Ovary (tissue), 9 donors: Measurements from ENCODE around the gene MYO5B. TPM values are rescaled to one million over a fixed set of nuclear protein-coding genes. Genes with fewer than 3 reads are reported as not detected.
"Not testable (repeated sequence)": the region's sequence is repeated elsewhere in the genome, so short reads cannot be mapped to it uniquely, and the experiment has no call there.

Experiments
- DNase-seq, 5 donors: peaks; one replicate each; pipeline ENCODE4 v3.0.0-alpha.2; 2019 to 2020
- H3K27ac ChIP-seq, 2 donors: fragments of 200-600 bp; one replicate each; pipeline versions ENCODE4 v1.5.1 to v1.8.0; 2019 to 2022
- H3K27me3 ChIP-seq: fragments of 200-600 bp; one replicate; pipeline ENCODE4 v1.8.0; 2022
- H3K36me3 ChIP-seq: fragments of 200-600 bp; sonication (generic); one replicate; pipeline ENCODE4 v1.5.1; 2019
- H3K4me1 ChIP-seq: one replicate; pipeline ENCODE4 v1.8.1; 2013; ENCODE audit warnings: mild to moderate bottlenecking, moderate library complexity; ENCODE audit not compliant: insufficient read depth
- H3K4me3 ChIP-seq: fragments of 200-600 bp; sonication (generic); one replicate; pipeline ENCODE4 v1.5.1; 2017
- H3K9me3 ChIP-seq, 2 donors: fragments of 200-600 bp in 1 of 2; sonication (generic) in 1 of 2; one replicate each; pipeline versions ENCODE4 v1.5.1 to v1.8.1; 2013 to 2019; ENCODE audit warnings: mild to moderate bottlenecking in 1 of 2, moderate library complexity in 1 of 2
- CTCF ChIP-seq, 3 donors: fragments of 450-650 bp in 2 of 3; fragments of 200-600 bp in 1 of 3; IDR thresholded peaks; one replicate each; pipeline versions ENCODE4 v1.5.1 to v1.8.0; 2016 to 2022; ENCODE audit warnings: antibody characterized with exemption in 3 of 3, mild to moderate bottlenecking in 1 of 3
- EP300 ChIP-seq: sonication (generic); formaldehyde crosslinking; IDR thresholded peaks from one replicate; pipeline ENCODE4 v1.6.1; 2017; ENCODE audit warnings: antibody characterized with exemption
- POLR2A ChIP-seq: fragments of 450-650 bp; IDR thresholded peaks from one replicate; pipeline ENCODE4 v1.6.1; 2017; ENCODE audit warnings: antibody characterized with exemption, mild to moderate bottlenecking, moderate library complexity
- WGBS, 3 donors: extraction: QIAGEN DNeasy Blood & Tissue Kit in 1 of 3; methylation state at CpG; one replicate each; pipeline versions ENCODE4 v1.1.5 to v1.1.7; 2013 to 2017; 5-methylcytosine and 5-hydroxymethylcytosine counted together
- intact Hi-C, 4 donors: fragments of 100-400 bp; cut with DNase I; formaldehyde crosslinking; loops; one replicate each; pipeline versions ENCODE4 v1.11.0 to v1.15.1; 2022 to 2023
- polyA plus RNA-seq, 2 donors: library from polyadenylated mRNA; stranded (reverse); fragments of 200-250 nt in 1 of 2; fragments of 350-450 nt in 1 of 2; fragmentation: Illumina TruSeq in 1 of 2; extraction: RNeasy Lipid Tissue Mini Kit (QIAGEN cat#74804) in 1 of 2; gene quantifications; one replicate each; pipeline ENCODE4 v1.2.3, GENCODE V29; 2013 to 2014
- total RNA-seq, 7 donors: library from RNA; depleted of rRNA in 2 of 7; stranded (reverse); fragments of >200 nt in 2 of 7; fragmentation: NEBNext Ultra II Directional in 3 of 7; extraction: Animal tissue kit (Norgen Biotek cat#: 25700) in 3 of 7; gene quantifications; one replicate each; pipeline versions ENCODE4 v1.1.0 to v1.2.4, GENCODE V29; 2016 to 2023
- donor health status: DM: no; HTN: no; CAD: no; lungs with moderate emphysema.
- donor health status: DM: no; HTN: no; CAD: no.
- donor health status: Bipolar disorder and iron deficiency.
- donor health status: DM: yes; HTN: yes; CAD: no.
- donor health status: DM: no; HTN: no; CAD: no.
- donor health status: DM: yes; HTN: yes; CAD: no.

MYO5B gene
- total and polyA plus RNA-seq, 9 donors, result 0.25 to 25.5 (median 1.5) TPM

- H3K4me3 ChIP-seq, result no peak overlapping the region
- no peaks in the 10 kb centered on the region for H3K9me3 ChIP-seq
- no peaks in the 10 kb centered on the region for H3K4me1 ChIP-seq
- TF ChIP-seq EP300 (no peak), POLR2A (no peak), CTCF (IDR thresholded peaks at IDR 0.05) (no peak)
- H3K36me3 ChIP-seq, result no peaks in the 10 kb centered on the region
- no peak for DNase-seq
- 90 to 97% (median 91%) methylated on average over 8 of the region's 8 CpGs for WGBS, 3 donors
- no peak overlapping the region for H3K27ac ChIP-seq
- intact Hi-C loops, result no loop called here
- no peaks in the 10 kb centered on the region for H3K27me3 ChIP-seq
Measured at GRCh38 chr18:49839012-49839411, 355.9 kb downstream of the MYO5B start.

- intact Hi-C loops, result no loop called here
- WGBS, 3 donors, result 91 to 99% (median 97%) methylated on average over 4 of the region's 4 CpGs
- TF ChIP-seq CTCF (IDR thresholded peaks at IDR 0.05), result no peak
- TF ChIP-seq EP300, result no peak
- TF ChIP-seq POLR2A, result no peak
- Histone ChIP-seq H3K4me3 (no peak overlapping the region), H3K4me1 (no peaks in the 10 kb centered on the region), H3K36me3 (no peaks in the 10 kb centered on the region), H3K27me3 (no peaks in the 10 kb centered on the region), H3K9me3 (no peaks in the 10 kb centered on the region), H3K27ac (no peak overlapping the region)
- no peak for DNase-seq
Measured at GRCh38 chr18:49838381-49838780, 356.6 kb downstream of the MYO5B start.

- DNase-seq, result no peak
- 80 to 96% (median 94%) methylated on average over 5 of the region's 5 CpGs for WGBS, 3 donors
- Histone ChIP-seq H3K27ac (no peak overlapping the region), H3K36me3 (no peaks in the 10 kb centered on the region), H3K9me3 (no peaks in the 10 kb centered on the region), H3K4me3 (no peak overlapping the region), H3K4me1 (no peaks in the 10 kb centered on the region), H3K27me3 (no peaks in the 10 kb centered on the region)
- intact Hi-C loops, result no loop called here
- TF ChIP-seq POLR2A, result no peak
- TF ChIP-seq EP300, result no peak
- TF ChIP-seq CTCF (IDR thresholded peaks at IDR 0.05), result no peak
Measured at GRCh38 chr18:49837889-49838288, 357.1 kb downstream of the MYO5B start.

- DNase-seq, H3K9me3 ChIP-seq, intact Hi-C loops, H3K27me3 ChIP-seq, H3K27ac ChIP-seq, H3K36me3 ChIP-seq, H3K4me1 ChIP-seq, H3K4me3 ChIP-seq: not testable (repeated sequence)
- 97% methylated on average over 9 of the region's 9 CpGs for WGBS, 3 donors
Measured at GRCh38 chr18:49837316-49837835, 357.6 kb downstream of the MYO5B start.

- Histone ChIP-seq H3K27me3 (no peaks in the 10 kb centered on the region), H3K27ac (no peak overlapping the region), H3K36me3 (no peaks in the 10 kb centered on the region), H3K9me3 (no peaks in the 10 kb centered on the region), H3K4me1 (no peaks in the 10 kb centered on the region), H3K4me3 (no peak overlapping the region)
- intact Hi-C loops, result no loop called here
- no peak for TF ChIP-seq CTCF (IDR thresholded peaks at IDR 0.05)
- no peak for TF ChIP-seq EP300
- no peak for TF ChIP-seq POLR2A
- DNase-seq, result no peak
- 76 to 89% (median 80%) methylated on average over 2 of the region's 2 CpGs for WGBS, 3 donors
Measured at GRCh38 chr18:49835405-49835804, 359.5 kb downstream of the MYO5B start.
